Measurements from ENCODE around the gene SOX30. TPM values are rescaled to one million over a fixed set of nuclear protein-coding genes. Genes with fewer than 3 reads are reported as not detected.

Gene SOX30
- total RNA-seq, 3 donors from 2014 or later (not counting 1 experiment from before 2014, with no cell fraction given), result 0.09 TPM; not detected in 2

- no peaks in the 10 kb centered on the region for H3K27me3 ChIP-seq (ENCODE audit: control insufficient read depth, insufficient read depth, low read length)
- no peak overlapping the region for H3K4me3 ChIP-seq (ENCODE audit: low read length)
- ATAC-seq (no peak), DNase-seq (no peak)
- Mint-ChIP-seq H3K4me3 (no peak overlapping the region), H3K27ac (no peak overlapping the region), H3K27me3 (ENCODE audit: low read depth in 2 of 2) (no peaks in the 10 kb centered on the region), H3K9me3 (no peaks in the 10 kb centered on the region), H3K4me1 (peaks cover 22 to 32% of the 10 kb centered on the region in 2 donors), H3K36me3 (no peaks in the 10 kb centered on the region)
- 97% methylated on average over 5 of the region's 5 CpGs for WGBS (ENCODE audit: insufficient coverage)
- no peaks in the 10 kb centered on the region for H3K9me3 ChIP-seq (ENCODE audit: control insufficient read depth, insufficient read depth, low read length)
- no peaks in the 10 kb centered on the region for H3K36me3 ChIP-seq (ENCODE audit: control insufficient read depth, insufficient read depth, low read length)
- intact Hi-C loops (cut with micrococcal nuclease), result no loop called here
- no peak for TF ChIP-seq CTCF (IDR thresholded peaks at IDR 0.05)
- H3K27ac ChIP-seq (ENCODE audit: low read length), result no peak overlapping the region
- peaks cover 11% of the 10 kb centered on the region for H3K4me1 ChIP-seq (ENCODE audit: control insufficient read depth, insufficient read depth, low read length)
These were observed 39.7 kb downstream of the SOX30 start for GRCh38 chr5:157612581-157612980.

DNA sequence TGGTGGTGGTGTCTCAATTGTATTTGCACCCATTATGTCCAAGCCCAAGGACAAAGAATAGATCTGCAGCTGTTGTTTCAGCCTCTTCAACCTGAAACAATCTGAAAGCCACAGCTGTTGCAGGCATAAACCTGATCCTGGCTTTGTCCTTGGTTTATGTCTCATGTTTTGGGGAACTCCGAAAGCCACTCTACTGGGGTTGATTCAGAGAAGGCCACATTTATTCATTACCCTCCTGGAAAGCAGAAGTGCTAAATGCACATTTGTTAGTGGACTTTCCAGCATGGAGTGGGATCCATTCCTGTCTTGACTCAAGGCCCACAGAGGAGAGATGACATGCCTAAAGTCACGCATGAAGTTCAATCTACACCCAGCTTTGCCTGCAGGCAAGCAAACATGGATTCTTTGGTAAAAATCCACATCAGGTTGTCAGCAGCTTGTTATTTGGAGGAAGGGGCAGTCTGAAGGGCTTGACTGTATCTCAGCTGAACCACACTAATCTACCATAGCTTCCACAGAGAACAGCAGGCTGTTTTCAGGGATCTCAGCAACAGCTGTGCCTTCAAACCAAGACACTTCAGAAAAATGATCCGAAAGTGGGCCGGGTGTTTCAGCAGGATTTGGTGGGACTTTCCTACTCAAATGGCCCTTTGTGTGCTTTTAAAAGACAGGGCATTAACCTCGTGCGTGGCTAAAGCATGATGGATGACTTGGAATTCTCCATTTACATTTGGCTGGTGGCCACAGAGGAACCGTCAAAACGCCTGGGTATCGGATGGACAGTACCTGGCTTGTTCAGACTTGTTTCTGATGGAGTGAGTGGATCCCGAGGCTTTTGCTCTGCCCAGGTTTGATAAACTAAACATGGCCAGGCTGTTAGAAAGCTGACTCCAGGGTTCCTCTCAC, 40.4 kb downstream of the SOX30 start:
- Mint-ChIP-seq H3K36me3 (no peaks in the 10 kb centered on the region), H3K27me3 (ENCODE audit: low read depth in 2 of 2) (no peaks in the 10 kb centered on the region), H3K9me3 (no peaks in the 10 kb centered on the region), H3K4me3 (no peak overlapping the region), H3K27ac (no peak overlapping the region), H3K4me1 (peaks cover 30 to 40% of the 10 kb centered on the region in 2 donors)
- Histone ChIP-seq H3K9me3 (ENCODE audit: control insufficient read depth, insufficient read depth, low read length) (no peaks in the 10 kb centered on the region), H3K27me3 (ENCODE audit: control insufficient read depth, insufficient read depth, low read length) (no peaks in the 10 kb centered on the region), H3K36me3 (ENCODE audit: control insufficient read depth, insufficient read depth, low read length) (no peaks in the 10 kb centered on the region), H3K4me3 (ENCODE audit: low read length) (no peak overlapping the region), H3K4me1 (ENCODE audit: control insufficient read depth, insufficient read depth, low read length) (peaks cover 14% of the 10 kb centered on the region), H3K27ac (ENCODE audit: low read length) (no peak overlapping the region)
- no peak for TF ChIP-seq CTCF (IDR thresholded peaks at IDR 0.05)
- DNase-seq, result no peak
- WGBS (ENCODE audit: insufficient coverage), result 96% methylated on average over 10 of the region's 10 CpGs
- intact Hi-C loops (cut with micrococcal nuclease), result no loop called here
- ATAC-seq, result no peak

DNA sequence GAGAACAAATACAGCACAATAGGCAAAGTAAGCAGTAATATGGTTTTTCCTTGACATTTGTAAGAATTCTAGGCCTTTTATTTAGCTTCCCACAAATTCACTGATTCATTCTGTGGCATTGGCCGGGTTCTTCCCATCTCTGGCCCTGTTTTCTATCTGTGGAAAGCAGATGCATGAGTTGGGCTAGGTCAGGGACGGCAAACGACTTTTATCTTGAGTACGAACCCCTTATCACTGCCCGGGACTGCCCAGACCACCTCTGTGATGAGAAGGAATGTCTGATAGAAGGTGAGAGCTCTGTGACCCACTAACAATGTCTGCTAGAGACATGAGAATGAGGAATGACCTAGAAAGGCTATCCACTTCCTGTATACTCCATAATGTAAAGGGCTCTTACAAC, 41.2 kb downstream of the SOX30 start:
- WGBS (ENCODE audit: insufficient coverage), result 61% methylated on average over 5 of the region's 5 CpGs
- H3K27me3 Mint-ChIP-seq (ENCODE audit: low read depth in 2 of 2), result no peaks in the 10 kb centered on the region
- H3K9me3 ChIP-seq (ENCODE audit: control insufficient read depth, insufficient read depth, low read length), result no peaks in the 10 kb centered on the region
- H3K9me3 Mint-ChIP-seq, result no peaks in the 10 kb centered on the region
- H3K27ac Mint-ChIP-seq, result no peak overlapping the region
- H3K36me3 ChIP-seq (ENCODE audit: control insufficient read depth, insufficient read depth, low read length), result no peaks in the 10 kb centered on the region
- no peak overlapping the region for H3K4me3 ChIP-seq (ENCODE audit: low read length)
- H3K36me3 Mint-ChIP-seq, result no peaks in the 10 kb centered on the region
- no peak for ATAC-seq
- peaks cover 14% of the 10 kb centered on the region for H3K4me1 ChIP-seq (ENCODE audit: control insufficient read depth, insufficient read depth, low read length)
- H3K27me3 ChIP-seq (ENCODE audit: control insufficient read depth, insufficient read depth, low read length), result no peaks in the 10 kb centered on the region
- no peak overlapping the region for H3K27ac ChIP-seq (ENCODE audit: low read length)
- peaks cover 31 to 41% of the 10 kb centered on the region in 2 donors for H3K4me1 Mint-ChIP-seq
- H3K4me3 Mint-ChIP-seq, result no peak overlapping the region
- intact Hi-C loops (cut with micrococcal nuclease), result no loop called here
- no peak for TF ChIP-seq CTCF (IDR thresholded peaks at IDR 0.05)
- no peak for DNase-seq
